Endothelial cell of umbilical vein (primary cell): Measurements from ENCODE around the gene ALPL. TPM values are rescaled to one million over a fixed set of nuclear protein-coding genes. Genes with fewer than 3 reads are reported as not detected.

ENCODE experiments used
- BruUV-seq: library from RNA; stranded (reverse); fragments of 400-500 nt; replicated peaks from 2 replicates; lab custom pipeline; 2021; lab: Mats Ljungman, UMichigan
- CTCF ChIA-PET: fragments of 300-600, 350-600 bp; sonication (Branson Sonifier 250); formaldehyde crosslinking; loops from one replicate; lab custom pipeline; 2021; ENCODE audit warnings: antibody characterized with exemption, inconsistent platforms; lab: Charles Lee
- POLR2A ChIA-PET: fragments of 300-600, 350-600 bp; sonication (Branson Sonifier 250); formaldehyde crosslinking; loops from one replicate; lab custom pipeline; 2021; ENCODE audit warnings: antibody characterized with exemption, inconsistent platforms; lab: Charles Lee
- DNase-seq: peaks from one replicate; pipeline ENCODE4 v3.0.0-alpha.2; 2011; ENCODE audit warnings: low read depth, low spot score
- FAIRE-seq: peaks from 2 replicates; lab custom pipeline; 2011; peaks lifted over from hg19 to GRCh38; lab: Jason Lieb, UNC
- H2AFZ ChIP-seq: 2 replicates; pipeline ENCODE4 v1.6.0; 2012; ENCODE audit warnings: low read depth, low read length, control low read depth, inconsistent platforms
- H3K27ac ChIP-seq: 2 replicates; pipeline ENCODE4 v1.5.1; 2011; ENCODE audit warnings: low read depth, mild to moderate bottlenecking, control low read depth, low read length, moderate library complexity; ENCODE audit not compliant: insufficient read depth
- H3K27me3 ChIP-seq, 2 experiments: 2 replicates each; pipeline versions ENCODE4 v1.6.0 to v1.6.1; 2011; ENCODE audit warnings: low read length in 2 of 2, mixed read lengths in 1 of 2; ENCODE audit not compliant: control insufficient read depth in 2 of 2, insufficient read depth in 2 of 2
- H3K36me3 ChIP-seq, 2 experiments: 2 replicates in 1 of 2; 3 replicates in 1 of 2; pipeline ENCODE4 v1.5.1; 2011; ENCODE audit warnings: low read length in 2 of 2, mild to moderate bottlenecking in 1 of 2, moderate library complexity in 1 of 2; ENCODE audit not compliant: control insufficient read depth in 2 of 2, insufficient read depth in 2 of 2; ENCODE audit errors: extremely low read depth in 1 of 2
- H3K4me1 ChIP-seq: 3 replicates; pipeline ENCODE4 v1.5.1; 2011; ENCODE audit warnings: mild to moderate bottlenecking, low read length; ENCODE audit not compliant: control insufficient read depth, insufficient read depth; ENCODE audit errors: extremely low read depth
- H3K4me2 ChIP-seq: 2 replicates; pipeline ENCODE4 v1.6.1; 2011; ENCODE audit warnings: low read length, control low read depth, mixed read lengths; ENCODE audit not compliant: insufficient read depth
- H3K4me3 ChIP-seq, 3 experiments: fragments of 200-600 bp in 1 of 3; sonication (generic), shearing (Covaris generic) in 1 of 3; replicated peaks in 1 of 3; 2 replicates each; pipeline ENCODE4 v1.5.1; 2011 to 2016; ENCODE audit warnings: control low read depth in 3 of 3, low read length in 3 of 3, mild to moderate bottlenecking in 2 of 3, inconsistent platforms in 1 of 3, low read depth in 1 of 3, moderate library complexity in 1 of 3; ENCODE audit not compliant: insufficient read depth in 1 of 3
- H3K79me2 ChIP-seq: 2 replicates; pipeline ENCODE4 v1.6.0; 2012; ENCODE audit warnings: low read length, inconsistent platforms; ENCODE audit not compliant: control insufficient read depth, insufficient read depth
- H3K9ac ChIP-seq: replicated peaks from 2 replicates; pipeline ENCODE3; 2011; ENCODE audit warnings: low read length, control low read depth; ENCODE audit not compliant: insufficient read depth; ENCODE audit errors: extremely low read depth
- H3K9me1 ChIP-seq: replicated peaks from 3 replicates; pipeline ENCODE4 v1.6.0; 2011; ENCODE audit warnings: mild to moderate bottlenecking, low read length; ENCODE audit not compliant: control insufficient read depth, insufficient read depth; ENCODE audit errors: extremely low read depth
- H3K9me3 ChIP-seq: replicated peaks from 2 replicates; pipeline ENCODE4 v1.5.1; 2012; ENCODE audit warnings: low read length, inconsistent platforms; ENCODE audit not compliant: control insufficient read depth, insufficient read depth
- H4K20me1 ChIP-seq: replicated peaks from 2 replicates; pipeline ENCODE3; 2011; ENCODE audit warnings: mild to moderate bottlenecking, low read length; ENCODE audit not compliant: control insufficient read depth, insufficient read depth; ENCODE audit errors: extremely low read depth
- EZH2 ChIP-seq: IDR thresholded peaks from 2 replicates; pipeline ENCODE4 v1.6.1; 2012; ENCODE audit warnings: borderline replicate concordance, low read depth, mild to moderate bottlenecking, moderate library complexity, low read length, inconsistent platforms; ENCODE audit not compliant: severe bottlenecking
- FOS ChIP-seq: IDR thresholded peaks from 2 replicates; pipeline ENCODE4 v1.6.1; 2011; ENCODE audit warnings: mild to moderate bottlenecking, low read length, moderate library complexity, borderline replicate concordance; ENCODE audit not compliant: insufficient read depth
- GATA2 ChIP-seq: IDR thresholded peaks from 2 replicates; pipeline ENCODE4 v1.7.0; 2011; ENCODE audit warnings: low read depth, mild to moderate bottlenecking, moderate library complexity, mixed read lengths, low read length; ENCODE audit not compliant: insufficient read length, insufficient read depth
- JUN ChIP-seq: IDR thresholded peaks from 2 replicates; pipeline ENCODE4 v1.6.1; 2011; ENCODE audit warnings: borderline replicate concordance, low read depth; ENCODE audit not compliant: insufficient read length, insufficient read depth
- MYC ChIP-seq: IDR thresholded peaks from one replicate; pipeline ENCODE4 v1.6.1; 2011; ENCODE audit warnings: mild to moderate bottlenecking, low read depth, low read length
- POLR2A ChIP-seq: IDR thresholded peaks from 2 replicates; pipeline ENCODE4 v1.6.1; 2012; ENCODE audit warnings: low read depth, mild to moderate bottlenecking, control low read depth, low read length
- POLR2AphosphoS5 ChIP-seq: IDR thresholded peaks from 2 replicates; pipeline ENCODE4 v1.6.1; 2012; ENCODE audit warnings: low read depth, mild to moderate bottlenecking, control low read depth, low read length, moderate library complexity; ENCODE audit not compliant: insufficient read depth
- dilution Hi-C: fragments of 300-500 bp; cut with MboI; formaldehyde crosslinking; loops from one replicate; pipeline ENCODE4 v1.15.0; 2019; ENCODE audit warnings: low sequenced_read_pairs; ENCODE audit not compliant: extremely low pct_ligation_motif_present
- intact Hi-C: fragments of 100-400 bp; cut with micrococcal nuclease; formaldehyde crosslinking; loops from one replicate; pipeline ENCODE4 v1.10.0; 2022
- polyA plus RNA-seq, 4 experiments: library from polyadenylated mRNA; depleted of rRNA in 3 of 4; stranded (reverse) in 3 of 4; unstranded in 1 of 4; fragments of >200 nt; gene quantifications; 2 replicates each; pipeline versions ENCODE4 v1.2.1 to v1.2.3, GENCODE V29; 2011 to 2012; ENCODE audit warnings: missing spikeins in 1 of 4
- total RNA-seq: library from RNA; stranded (reverse); gene quantifications from 2 replicates; pipeline ENCODE4 v1.2.3, GENCODE V29; 2021
- TF ChIP-seq, protein P1 (sequence below): IDR thresholded peaks from 2 replicates; pipeline ENCODE4 v1.6.1; 2011; ENCODE audit not compliant: insufficient read depth, insufficient read length
- TF ChIP-seq, protein P2 (sequence below), 2 donors: IDR thresholded peaks; 1 replicate in 1 of 2; 2 replicates in 1 of 2; pipeline ENCODE4 v1.5.1; 2011; ENCODE audit warnings: low read length in 2 of 2, mild to moderate bottlenecking in 2 of 2, moderate library complexity in 2 of 2, control low read depth in 1 of 2, inconsistent platforms in 1 of 2, low read depth in 1 of 2; ENCODE audit not compliant: insufficient read depth in 1 of 2; ENCODE audit errors: extremely low read depth in 1 of 2

Gene ALPL
- total and polyA plus RNA-seq, 2 donors (not counting 3 experiments of a cell fraction or from before 2014, with no cell fraction given) = 0.38 to 0.92 TPM

DNA sequence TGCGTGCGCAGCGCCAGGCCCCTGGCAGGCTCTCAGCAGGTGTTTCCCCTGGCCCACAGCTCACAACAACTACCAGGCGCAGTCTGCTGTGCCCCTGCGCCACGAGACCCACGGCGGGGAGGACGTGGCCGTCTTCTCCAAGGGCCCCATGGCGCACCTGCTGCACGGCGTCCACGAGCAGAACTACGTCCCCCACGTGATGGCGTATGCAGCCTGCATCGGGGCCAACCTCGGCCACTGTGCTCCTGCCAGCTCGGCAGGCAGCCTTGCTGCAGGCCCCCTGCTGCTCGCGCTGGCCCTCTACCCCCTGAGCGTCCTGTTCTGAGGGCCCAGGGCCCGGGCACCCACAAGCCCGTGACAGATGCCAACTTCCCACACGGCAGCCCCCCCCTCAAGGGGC, 68.1 kb downstream of the ALPL start:
- Histone ChIP-seq H3K4me1 (peaks cover 17% of the 10 kb centered on the region), H4K20me1 (no peaks in the 10 kb centered on the region), H3K4me2 (no peak overlapping the region), H3K9ac (no peak overlapping the region), H3K27ac (no peak overlapping the region), H3K9me1 (no peaks in the 10 kb centered on the region), H3K9me3 (no peaks in the 10 kb centered on the region), H3K36me3 (no peaks in the 10 kb centered on the region), H2AFZ (no peak overlapping the region), H3K4me3 (no peak overlapping the region), H3K27me3 (peaks cover 0 to 7% of the 10 kb centered on the region in 2 experiments), H3K79me2 (no peaks in the 10 kb centered on the region)
- no TSS peak for BruUV-seq
- FAIRE-seq = no peak
- intact Hi-C loops = loop anchor here (10.0 kb wide), 1 partner anchor 323 kb away; no protein-coding TSS in a partner anchor
- DNase-seq = no peak
- dilution Hi-C loops = no loop called here
- ChIA-PET POLR2A (no interaction called here), CTCF (no interaction called here)
- TF ChIP-seq, protein P1, sequence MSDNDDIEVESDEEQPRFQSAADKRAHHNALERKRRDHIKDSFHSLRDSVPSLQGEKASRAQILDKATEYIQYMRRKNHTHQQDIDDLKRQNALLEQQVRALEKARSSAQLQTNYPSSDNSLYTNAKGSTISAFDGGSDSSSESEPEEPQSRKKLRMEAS = no peak
- no peak for TF ChIP-seq JUN
- TF ChIP-seq MYC = no peak
- TF ChIP-seq, protein P2, sequence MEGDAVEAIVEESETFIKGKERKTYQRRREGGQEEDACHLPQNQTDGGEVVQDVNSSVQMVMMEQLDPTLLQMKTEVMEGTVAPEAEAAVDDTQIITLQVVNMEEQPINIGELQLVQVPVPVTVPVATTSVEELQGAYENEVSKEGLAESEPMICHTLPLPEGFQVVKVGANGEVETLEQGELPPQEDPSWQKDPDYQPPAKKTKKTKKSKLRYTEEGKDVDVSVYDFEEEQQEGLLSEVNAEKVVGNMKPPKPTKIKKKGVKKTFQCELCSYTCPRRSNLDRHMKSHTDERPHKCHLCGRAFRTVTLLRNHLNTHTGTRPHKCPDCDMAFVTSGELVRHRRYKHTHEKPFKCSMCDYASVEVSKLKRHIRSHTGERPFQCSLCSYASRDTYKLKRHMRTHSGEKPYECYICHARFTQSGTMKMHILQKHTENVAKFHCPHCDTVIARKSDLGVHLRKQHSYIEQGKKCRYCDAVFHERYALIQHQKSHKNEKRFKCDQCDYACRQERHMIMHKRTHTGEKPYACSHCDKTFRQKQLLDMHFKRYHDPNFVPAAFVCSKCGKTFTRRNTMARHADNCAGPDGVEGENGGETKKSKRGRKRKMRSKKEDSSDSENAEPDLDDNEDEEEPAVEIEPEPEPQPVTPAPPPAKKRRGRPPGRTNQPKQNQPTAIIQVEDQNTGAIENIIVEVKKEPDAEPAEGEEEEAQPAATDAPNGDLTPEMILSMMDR (IDR thresholded peaks at IDR 0.05; ENCODE audit: extremely low read depth in 1 of 2, insufficient read depth in 1 of 2, low read depth in 1 of 2, low read length in 2 of 2) = no peak
- no peak for TF ChIP-seq POLR2A
- no peak for TF ChIP-seq FOS
- no peak for TF ChIP-seq POLR2AphosphoS5
- TF ChIP-seq GATA2 = no peak
- no peak for TF ChIP-seq EZH2
